GM19239 (cell line): Measurements from ENCODE around the gene GON4L.
A peak's percentile ranks its signal among the peaks of the same experiment; 100 is the strongest.
"Not testable (repeated sequence)": the region's sequence is repeated elsewhere in the genome, so short reads cannot be mapped to it uniquely, and the experiment has no call there.

Experiments used
- DNase-seq: peaks from one replicate; pipeline ENCODE4 v3.0.0; 2011; ENCODE audit warnings: low spot score; ENCODE audit not compliant: insufficient read length
- FAIRE-seq: peaks from 2 replicates; lab custom pipeline; 2011; peaks lifted over from hg19 to GRCh38; lab: Jason Lieb, UNC

GON4L gene

GRCh38 chr1:155760751-155761475 is 96.1 kb downstream of the GON4L start:
- DNase-seq (no peak), FAIRE-seq (no peak)

- FAIRE-seq: no peak
Observed at GRCh38 chr1:155759966-155760630, 96.9 kb downstream of the GON4L start.

GRCh38 chr1:155759017-155759416 is 98.0 kb downstream of the GON4L start:
- not testable (repeated sequence) for DNase-seq, FAIRE-seq

More at GRCh38 chr1:155759966-155760630, 96.9 kb downstream of the GON4L start:
- DNase-seq: no peak

- not testable (repeated sequence) for FAIRE-seq, DNase-seq
Observed at GRCh38 chr1:155748141-155748540, 108.9 kb downstream of the GON4L start.

GRCh38 chr1:155747586-155747985 is 109.4 kb downstream of the GON4L start:
- not testable (repeated sequence) for DNase-seq, FAIRE-seq

GRCh38 chr1:155745284-155746228 is 111.5 kb downstream of the GON4L start:
- peak; percentile 44 for DNase-seq
- FAIRE-seq: peak; percentile 86

- DNase-seq (no peak), FAIRE-seq (no peak)
Observed at GRCh38 chr1:155744711-155745283, 112.2 kb downstream of the GON4L start.

- FAIRE-seq (no peak), DNase-seq (no peak)
Observed at GRCh38 chr1:155741908-155742307, 115.1 kb downstream of the GON4L start.

GRCh38 chr1:155740995-155741394 is 116.0 kb downstream of the GON4L start:
- DNase-seq (no peak), FAIRE-seq (no peak)

GRCh38 chr1:155729031-155729898 is 127.7 kb downstream of the GON4L start:
- DNase-seq (no peak), FAIRE-seq (peak; percentile 63)

GRCh38 chr1:155725142-155725541 is 131.9 kb downstream of the GON4L start:
- FAIRE-seq: no peak
- no peak for DNase-seq

- DNase-seq (no peak), FAIRE-seq (no peak)
Observed at GRCh38 chr1:155719703-155720102, 137.3 kb downstream of the GON4L start.

GRCh38 chr1:155718524-155719115 is 138.4 kb downstream of the GON4L start:
- not testable (repeated sequence) for DNase-seq, FAIRE-seq

- FAIRE-seq: no peak
Observed at GRCh38 chr1:155717041-155717440, 140.0 kb downstream of the GON4L start.

GRCh38 chr1:155715777-155716176 is 141.2 kb downstream of the GON4L start:
- DNase-seq: no peak
- FAIRE-seq: no peak

More at GRCh38 chr1:155717041-155717440, 140.0 kb downstream of the GON4L start:
- DNase-seq: peak; percentile 47

- not testable (repeated sequence) for FAIRE-seq, DNase-seq
Observed at GRCh38 chr1:155715056-155715455, 142.0 kb downstream of the GON4L start.

- DNase-seq (no peak), FAIRE-seq (no peak)
Observed at GRCh38 chr1:155713075-155713474, 143.9 kb downstream of the GON4L start.

GRCh38 chr1:155712636-155713035 is 144.4 kb downstream of the GON4L start:
- not testable (repeated sequence) for FAIRE-seq, DNase-seq

GRCh38 chr1:155711457-155711856 is 145.6 kb downstream of the GON4L start:
- DNase-seq, FAIRE-seq: not testable (repeated sequence)
